ENCODE measurements around the gene B3GNT2. TPM values are rescaled to one million over a fixed set of nuclear protein-coding genes. Genes with fewer than 3 reads are reported as not detected.
"Not testable (repeated sequence)": the region's sequence is repeated elsewhere in the genome, so short reads cannot be mapped to it uniquely, and the experiment has no call there.

The B3GNT2 gene, protein sequence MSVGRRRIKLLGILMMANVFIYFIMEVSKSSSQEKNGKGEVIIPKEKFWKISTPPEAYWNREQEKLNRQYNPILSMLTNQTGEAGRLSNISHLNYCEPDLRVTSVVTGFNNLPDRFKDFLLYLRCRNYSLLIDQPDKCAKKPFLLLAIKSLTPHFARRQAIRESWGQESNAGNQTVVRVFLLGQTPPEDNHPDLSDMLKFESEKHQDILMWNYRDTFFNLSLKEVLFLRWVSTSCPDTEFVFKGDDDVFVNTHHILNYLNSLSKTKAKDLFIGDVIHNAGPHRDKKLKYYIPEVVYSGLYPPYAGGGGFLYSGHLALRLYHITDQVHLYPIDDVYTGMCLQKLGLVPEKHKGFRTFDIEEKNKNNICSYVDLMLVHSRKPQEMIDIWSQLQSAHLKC
- total RNA-seq: 31.9 TPM

DNA sequence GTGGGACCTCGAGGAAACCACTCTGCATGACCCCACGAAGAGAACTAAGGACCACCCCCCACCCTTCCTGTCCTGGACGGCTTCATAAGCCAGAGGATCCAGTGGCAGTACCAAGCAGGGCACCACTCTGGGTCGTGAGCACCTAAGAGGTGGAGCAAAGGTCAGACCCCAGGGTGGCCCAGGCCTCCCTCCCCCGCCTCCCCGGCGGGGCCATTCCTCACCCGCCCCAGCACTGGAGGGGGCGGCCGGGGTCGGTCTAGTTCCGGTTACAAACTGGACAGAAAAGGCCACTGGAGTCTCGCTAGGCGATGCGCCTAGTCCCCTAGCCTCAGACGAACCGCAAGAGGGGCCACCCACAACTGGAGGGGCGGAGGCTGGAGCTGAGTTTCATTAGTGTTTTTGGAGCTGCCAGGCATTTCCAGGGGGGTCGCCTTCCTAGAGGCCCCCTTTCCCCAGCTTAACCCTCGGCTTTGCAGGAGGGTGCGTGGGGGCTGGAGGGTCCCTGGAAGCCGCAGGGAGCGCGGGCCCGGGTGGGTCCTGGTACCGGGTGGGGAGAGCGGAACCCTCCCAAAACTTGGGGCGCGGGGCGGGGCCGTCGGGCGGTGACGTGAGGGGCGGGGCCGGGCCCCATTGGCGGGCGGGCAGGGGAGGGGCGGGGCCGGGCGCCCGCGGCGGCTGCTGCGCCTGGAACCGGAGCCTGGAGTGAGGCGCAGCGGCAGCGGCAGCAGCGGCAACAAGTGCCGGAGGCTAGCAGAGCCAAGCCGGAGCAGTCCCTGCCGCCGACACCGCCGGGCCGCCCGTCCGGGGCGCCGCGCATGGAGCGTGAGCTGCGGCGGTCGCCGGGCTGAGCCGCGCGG lies at the start of gene B3GNT2:
TSS of gene B3GNT2 (plus strand) at position 695 of the 857 bp plus-strand sequence. CDS start 26,106 bp downstream, outside the sequence.
- DNase-seq (ENCODE audit: low spot score): peak; percentile 83

DNA sequence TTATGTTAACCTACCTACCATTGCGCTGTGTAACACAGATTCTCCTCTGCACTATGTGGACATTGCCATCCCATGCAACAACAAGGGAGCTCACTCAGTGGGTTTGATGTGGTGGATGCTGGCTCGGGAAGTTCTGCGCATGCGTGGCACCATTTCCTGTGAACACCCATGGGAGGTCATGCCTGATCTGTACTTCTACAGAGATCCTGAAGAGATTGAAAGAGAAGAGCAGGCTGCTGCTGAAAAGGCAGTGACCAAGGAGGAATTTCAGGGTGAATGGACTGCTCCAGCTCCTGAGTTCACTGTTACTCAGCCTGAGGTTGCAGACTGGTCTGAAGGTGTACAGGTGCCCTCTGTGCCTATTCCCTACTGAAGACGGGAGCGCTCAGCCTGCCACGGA lies 49.1 kb upstream of the B3GNT2 start:
- not testable (repeated sequence) for DNase-seq (ENCODE audit: low spot score)

DNA sequence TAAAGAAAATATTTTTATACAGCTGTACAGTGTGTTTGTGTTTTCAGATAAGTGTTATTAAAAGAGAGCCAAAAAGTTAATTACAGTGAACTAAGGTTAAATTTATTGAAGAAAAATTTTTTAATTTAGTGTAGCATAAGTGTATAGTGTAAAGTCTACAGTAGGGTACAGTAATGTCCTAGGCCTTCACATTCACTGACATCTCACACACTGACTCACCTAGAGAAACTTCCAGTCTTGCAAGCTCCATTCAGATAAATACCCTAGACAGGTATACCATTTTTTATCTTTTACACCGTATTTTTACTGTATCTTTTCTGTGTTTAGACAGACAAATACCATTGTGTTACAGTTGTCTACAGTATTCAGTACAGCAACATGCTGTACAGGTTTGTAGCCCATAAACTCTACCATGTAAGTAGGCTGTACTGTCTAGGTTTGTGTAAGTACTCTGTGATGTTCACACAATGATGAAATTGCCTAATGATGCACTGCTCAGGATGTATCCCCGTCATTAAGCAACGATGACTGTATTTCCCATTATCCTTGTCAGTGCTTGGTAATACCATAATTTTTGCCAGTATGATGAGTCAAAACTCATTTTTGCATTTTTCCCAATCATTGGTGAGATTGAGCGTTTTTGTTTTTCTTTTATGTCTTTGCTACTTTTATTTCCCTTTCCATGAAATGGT lies 48.2 kb upstream of the B3GNT2 start:
- no peak for DNase-seq (ENCODE audit: low spot score)

DNA sequence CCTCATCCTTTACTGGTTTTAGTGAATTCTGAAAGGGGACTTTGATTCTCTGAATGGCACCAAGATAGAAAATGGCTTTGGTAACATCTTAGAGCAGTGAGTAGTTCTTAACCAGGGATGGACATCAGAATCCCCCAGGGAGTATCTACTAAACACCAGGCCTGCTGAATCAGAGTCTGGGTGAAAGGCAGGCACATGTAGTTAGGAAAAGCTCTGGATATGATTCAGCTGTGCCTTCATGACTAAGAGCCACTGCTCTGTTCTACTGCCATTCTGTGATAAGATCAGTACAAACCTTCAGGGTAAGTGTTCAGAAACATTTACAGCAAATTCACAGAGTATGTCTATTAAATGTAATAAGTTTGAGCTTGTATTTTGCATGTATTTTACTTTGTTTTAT lies 46.2 kb upstream of the B3GNT2 start:
- no peak for DNase-seq (ENCODE audit: low spot score)

DNA sequence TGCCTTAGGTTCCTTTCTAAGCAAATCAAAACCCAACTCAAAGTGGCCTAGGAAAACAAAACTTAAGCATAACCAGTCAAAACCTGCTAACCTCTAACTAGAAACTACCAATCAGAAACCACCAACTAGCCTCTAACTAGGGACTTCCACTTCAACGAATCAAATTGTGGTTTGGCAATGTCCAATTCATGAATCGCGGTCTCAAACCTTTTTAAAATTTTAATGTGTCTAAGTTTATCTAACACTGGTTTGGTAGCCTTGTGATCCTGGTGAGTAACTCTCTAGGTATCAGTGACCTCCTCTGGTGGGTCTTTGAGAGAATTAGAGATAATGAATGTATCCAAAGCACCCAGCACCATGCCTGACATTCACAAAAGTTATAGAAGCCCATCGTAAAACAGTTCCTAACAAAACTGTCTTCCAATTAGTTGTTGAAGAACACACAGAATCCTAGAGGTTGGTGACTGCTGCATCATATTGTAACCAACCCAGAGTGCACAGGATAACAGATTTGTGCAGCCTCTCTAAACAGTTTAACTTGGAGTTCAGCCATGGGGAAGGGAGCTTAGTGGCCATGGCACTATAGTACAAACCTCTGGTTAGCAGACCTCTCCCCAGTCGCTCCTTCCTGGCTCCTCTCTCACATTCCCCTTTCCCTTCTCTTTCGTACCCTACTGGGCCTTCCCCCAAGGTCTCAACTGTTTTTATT lies 45.2 kb upstream of the B3GNT2 start:
- no peak for DNase-seq (ENCODE audit: low spot score)

DNA sequence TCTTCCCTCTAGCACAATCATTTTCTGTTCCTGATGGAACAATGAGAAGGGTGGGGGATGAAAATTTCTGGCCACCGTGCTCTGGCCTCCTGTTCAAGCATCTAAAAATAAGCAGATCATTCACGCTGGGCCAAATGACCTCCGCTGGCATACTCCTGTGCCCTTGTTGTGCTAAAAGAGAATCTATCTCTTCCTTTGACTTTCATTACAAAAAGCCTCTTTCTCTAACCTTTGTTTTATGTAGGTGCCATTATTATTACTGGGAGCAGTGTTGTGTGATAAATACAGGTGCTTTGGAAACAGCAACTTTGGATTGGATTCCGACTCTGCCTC lies 44.6 kb upstream of the B3GNT2 start:
- no peak for DNase-seq (ENCODE audit: low spot score)

DNA sequence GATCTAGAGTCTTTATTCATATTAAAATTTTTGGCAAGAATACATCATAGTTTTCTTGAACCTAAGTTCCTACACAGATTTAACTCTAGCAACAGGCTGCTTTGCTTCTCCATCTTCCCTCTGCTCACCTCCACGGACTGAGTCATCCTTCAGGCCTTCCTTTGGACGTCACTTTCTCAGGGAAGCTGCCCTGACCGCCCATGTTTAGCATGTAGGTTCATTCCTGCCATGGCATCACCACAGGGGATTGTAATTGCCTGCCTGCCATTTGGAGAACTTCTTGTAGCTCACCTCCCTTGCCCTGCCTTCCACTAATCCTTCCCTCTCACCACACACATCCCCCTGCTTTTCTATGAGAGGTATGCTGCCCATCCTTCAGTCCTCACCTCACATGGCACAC lies 43.9 kb upstream of the B3GNT2 start:
- DNase-seq (ENCODE audit: low spot score): no peak

DNA sequence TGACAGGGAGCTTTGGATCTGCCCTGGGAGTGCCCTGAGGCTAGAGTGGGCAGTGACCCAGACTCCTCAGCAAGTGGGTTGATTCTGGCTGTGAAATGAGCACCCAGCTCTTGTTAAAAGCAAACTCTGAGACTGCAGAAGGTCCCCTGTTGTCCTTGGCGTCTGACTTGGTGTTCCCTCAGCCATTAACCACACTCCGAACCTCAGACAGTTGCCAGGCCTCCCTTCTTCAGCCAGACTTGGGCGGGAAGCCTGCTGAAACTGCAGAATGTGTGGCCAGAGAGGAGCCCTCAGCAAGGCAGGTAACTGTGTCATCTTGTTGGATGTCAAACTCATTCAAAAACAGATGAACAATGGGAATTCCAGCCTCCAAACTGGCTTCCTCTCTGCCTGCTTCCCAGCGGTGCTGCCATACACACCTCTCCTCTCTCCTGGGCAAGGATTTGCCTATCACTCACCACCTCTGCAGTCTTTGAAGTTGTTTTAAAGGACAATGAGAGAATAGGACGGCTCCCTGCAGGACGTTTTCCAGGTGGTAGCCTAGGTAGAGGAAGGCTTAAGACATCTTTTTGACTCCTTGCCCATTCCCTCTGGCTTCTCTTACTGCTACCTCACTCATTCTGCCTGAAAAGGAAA lies 38.9 kb upstream of the B3GNT2 start:
- DNase-seq (ENCODE audit: low spot score): no peak

DNA sequence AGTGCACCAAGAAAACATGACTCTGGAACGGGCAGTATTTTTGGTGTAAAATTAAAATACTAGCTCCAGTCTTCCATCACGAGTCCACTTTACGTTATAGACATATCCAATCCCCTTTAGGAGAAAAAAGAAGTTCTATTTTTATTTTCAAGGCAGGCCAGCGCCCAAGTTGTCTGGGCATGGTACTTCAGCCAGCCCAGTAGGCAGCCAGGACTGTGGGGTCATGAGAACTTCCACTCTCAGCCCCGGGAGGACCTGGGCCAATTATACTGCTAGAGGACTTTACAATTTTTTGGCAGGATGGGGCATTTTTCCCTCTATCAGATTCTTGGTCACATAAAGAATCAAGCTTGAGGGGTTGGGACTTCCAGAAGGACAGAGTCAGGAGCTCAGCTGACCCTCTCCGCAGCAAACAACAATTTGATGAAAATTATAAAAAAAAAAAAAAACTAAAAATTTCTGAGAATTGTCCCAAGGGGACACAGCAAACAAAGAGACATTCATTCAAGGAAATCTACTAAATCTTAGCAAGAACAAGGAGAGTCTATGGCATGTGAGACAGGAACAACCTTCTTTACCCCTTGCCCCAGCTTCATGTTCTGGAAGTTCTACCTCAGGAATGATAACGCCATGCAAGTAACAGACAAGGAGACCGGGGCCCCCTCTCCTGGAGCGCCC lies 37.3 kb upstream of the B3GNT2 start:
- DNase-seq (ENCODE audit: low spot score): no peak

DNA sequence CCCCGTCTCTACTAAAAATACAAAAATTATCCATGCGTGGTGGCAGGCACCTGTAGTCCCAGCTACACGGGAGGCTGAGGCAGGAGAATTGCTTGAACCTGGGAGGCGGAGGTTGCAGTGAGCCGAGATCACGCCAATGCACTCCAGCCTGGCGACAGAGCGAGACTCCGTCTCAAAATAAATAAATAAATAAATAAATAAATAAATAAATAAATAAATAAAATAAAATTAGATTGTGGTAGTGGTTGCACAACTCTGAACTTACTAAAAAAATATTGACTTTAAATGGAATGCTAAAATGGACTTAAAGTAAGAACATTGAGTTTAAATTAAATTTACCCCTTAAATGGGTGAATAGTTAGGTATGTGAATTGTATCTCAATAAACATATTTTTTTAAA lies 35.2 kb upstream of the B3GNT2 start:
- not testable (repeated sequence) for DNase-seq (ENCODE audit: low spot score)

DNA sequence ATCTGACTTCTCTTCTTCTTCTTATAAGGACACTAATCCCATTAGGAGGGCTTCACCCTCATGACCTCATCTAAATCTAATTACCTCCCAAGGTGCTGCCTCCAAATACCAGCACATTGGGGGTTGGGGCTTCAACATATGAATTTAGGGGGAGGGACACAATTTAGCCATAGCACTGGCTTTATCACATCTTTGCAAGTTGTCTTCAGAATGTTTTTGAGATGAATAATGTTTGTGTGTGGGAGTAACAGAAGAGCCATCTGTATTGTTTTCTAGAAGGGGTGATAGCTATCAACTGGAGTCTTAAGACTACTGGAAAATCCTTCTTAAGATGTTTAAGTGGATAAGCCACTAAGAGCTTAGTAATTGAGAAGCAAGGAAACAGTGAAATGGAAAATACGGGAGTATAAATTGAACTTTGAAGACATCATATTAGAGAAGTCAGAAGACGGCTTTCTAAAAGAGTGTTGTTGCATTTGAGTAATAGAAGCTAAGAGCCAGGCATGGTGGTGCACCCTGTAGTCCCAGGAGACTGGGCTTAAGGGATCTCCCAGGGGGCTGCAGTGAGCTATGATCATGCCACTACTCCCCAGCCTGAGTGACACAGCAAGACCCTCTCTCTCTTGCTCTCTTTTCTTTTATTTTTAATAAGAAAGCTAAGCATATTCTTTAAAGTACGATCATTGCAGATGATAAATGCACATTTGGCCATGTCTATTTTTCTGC lies 32.6 kb upstream of the B3GNT2 start:
- no peak for DNase-seq (ENCODE audit: low spot score)

DNA sequence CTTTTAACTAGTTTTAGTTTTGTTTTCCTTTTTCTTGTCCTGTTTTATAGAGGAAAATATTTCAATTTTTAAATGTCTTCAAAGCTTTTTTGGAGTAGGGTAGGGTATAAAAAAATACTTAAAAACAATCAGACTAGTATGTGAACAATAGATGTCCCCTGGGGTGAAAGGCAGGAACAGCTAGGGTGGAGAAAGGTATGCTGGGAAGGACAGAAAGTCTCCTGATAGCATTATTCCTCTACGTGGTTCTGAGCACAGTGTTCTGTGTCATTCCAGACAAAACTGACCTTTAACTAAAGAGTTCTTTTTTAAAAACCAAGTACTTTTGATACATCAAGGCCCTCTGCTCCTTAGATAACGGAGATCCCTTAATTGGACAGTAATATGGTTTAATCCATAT lies 32.1 kb upstream of the B3GNT2 start:
- no peak for DNase-seq (ENCODE audit: low spot score)

DNA sequence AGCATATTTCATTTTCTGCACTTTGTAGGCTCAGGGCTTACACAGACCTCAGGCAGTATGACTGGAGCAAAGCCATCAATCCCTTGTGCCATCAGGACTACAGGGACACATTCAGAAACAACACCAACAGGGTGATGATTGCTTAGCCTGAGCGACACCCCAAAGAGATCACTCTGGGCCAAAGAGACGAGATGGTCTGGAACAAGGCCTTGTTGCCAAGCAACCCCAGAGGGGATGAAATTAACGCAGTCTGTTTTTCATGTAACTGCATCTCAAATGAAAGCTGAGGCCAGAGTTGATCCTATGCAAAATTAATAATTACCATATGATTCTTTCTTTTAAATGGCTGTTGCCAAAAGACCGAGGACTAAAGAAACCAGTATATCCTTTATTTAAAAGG lies 20.2 kb upstream of the B3GNT2 start:
- no peak for DNase-seq (ENCODE audit: low spot score)

DNA sequence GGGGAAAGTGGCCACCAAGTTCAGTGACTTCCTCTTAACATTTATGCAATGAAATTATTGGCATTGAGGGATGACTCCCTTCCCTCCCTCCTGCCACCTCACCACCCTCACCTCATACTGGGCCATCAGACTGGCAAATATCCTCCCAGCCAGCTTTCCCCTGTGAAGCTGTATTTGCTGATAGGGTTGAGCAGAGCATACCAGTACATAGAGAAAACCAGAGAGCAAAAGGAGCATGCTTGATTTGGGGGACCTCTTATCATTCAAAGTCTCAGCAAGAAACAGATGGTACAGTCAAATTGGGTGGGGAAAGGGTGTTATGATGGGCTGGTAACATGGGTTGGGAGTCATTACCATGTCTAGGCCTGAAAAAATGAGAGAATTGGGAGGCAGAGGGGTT lies 19.1 kb upstream of the B3GNT2 start:
- DNase-seq (ENCODE audit: low spot score): no peak

DNA sequence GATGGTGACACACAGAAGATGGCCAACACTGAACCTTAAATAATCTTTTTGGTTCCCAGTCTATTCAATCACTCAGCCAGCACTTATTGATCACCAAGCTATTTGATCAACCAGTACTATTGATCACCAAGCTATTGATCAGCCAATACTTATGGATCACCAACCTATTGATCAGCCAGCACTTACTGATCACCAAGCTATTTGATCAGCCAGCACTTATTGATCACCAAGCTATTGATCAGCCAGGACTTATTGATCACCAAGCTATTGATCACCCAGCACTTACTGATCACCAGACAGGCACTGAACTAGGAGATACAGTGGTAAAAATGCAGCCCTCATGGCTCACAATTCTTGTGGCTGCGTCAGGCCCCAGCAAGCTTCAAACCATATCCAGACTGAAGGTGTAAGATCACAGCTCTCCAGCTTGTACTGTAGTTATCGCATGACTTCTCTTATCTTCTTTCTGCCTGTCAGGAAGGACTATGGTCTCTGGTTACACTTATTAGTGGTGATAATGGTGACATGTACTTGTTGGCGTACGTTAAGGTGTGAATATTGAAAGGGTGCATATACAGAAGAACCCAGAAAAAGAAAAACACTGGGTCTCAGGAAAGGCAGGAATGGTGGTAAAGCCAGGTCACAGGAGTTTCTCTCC lies 18.4 kb upstream of the B3GNT2 start:
- no peak for DNase-seq (ENCODE audit: low spot score)

DNA sequence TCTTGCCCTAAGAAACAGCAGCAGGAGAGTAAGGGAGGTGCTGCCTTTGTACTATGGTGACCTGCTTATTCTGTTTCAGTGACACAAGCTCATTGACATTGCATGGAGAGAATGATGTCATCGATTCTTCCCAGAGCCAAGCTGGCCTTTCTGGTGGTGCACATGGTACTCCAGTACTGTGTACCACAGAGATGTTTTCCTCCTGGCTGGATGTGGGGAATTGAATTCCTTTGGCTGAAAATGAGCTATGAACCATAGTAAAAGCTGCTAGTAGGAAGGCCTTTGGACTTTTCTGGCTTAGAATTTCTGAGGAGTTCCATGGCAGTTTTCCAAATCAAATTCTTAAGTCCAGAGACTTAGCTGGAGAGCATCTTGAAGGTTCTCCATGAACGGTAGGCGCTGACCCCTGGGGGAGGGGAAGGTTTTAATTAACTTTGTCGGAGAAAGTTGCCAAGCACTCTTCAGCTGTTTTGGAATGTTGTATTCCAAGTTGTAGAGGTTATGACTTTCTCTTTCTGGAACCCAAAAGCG lies 17.1 kb upstream of the B3GNT2 start:
- peak; percentile 54 for DNase-seq (ENCODE audit: low spot score)

DNA sequence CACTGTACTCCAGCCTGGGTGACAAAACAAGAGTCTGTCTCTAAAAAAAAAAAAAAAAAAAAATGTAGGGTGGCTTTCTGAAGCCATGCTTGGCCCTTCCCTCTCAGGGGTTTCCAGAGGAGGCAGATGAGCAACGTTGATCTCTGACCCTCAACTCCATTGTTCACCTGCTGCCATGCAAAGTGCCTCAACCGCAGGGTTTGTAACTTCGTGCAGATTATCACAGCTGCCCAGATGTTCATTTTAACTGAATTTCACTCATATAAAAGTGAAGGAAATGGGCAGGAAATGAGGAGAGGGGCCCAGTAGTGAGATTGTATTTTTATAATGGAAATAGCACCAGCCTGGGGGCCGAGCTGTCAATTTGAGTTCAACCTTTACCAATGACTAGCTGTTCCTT lies 14.9 kb upstream of the B3GNT2 start:
- DNase-seq (ENCODE audit: low spot score): no peak

DNA sequence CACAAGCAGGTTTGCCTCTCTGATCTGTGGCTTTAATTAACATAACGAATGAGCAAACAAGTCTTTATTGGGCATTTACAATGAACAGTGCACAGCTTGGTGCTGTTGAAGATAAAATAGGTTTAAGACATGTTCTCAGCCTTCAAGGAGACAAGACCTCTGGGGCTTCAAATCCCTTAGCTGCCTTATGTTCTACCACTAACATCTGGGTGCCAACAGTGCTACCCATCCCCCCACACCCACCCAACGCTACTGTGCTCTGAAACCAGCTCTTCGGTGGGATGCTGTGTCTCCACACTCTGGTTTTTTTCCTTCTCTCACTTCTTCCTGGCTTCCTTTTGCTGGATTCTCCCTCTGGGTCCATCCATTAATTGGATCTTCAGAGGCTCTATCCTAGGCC lies 14.1 kb upstream of the B3GNT2 start:
- no peak for DNase-seq (ENCODE audit: low spot score)

DNA sequence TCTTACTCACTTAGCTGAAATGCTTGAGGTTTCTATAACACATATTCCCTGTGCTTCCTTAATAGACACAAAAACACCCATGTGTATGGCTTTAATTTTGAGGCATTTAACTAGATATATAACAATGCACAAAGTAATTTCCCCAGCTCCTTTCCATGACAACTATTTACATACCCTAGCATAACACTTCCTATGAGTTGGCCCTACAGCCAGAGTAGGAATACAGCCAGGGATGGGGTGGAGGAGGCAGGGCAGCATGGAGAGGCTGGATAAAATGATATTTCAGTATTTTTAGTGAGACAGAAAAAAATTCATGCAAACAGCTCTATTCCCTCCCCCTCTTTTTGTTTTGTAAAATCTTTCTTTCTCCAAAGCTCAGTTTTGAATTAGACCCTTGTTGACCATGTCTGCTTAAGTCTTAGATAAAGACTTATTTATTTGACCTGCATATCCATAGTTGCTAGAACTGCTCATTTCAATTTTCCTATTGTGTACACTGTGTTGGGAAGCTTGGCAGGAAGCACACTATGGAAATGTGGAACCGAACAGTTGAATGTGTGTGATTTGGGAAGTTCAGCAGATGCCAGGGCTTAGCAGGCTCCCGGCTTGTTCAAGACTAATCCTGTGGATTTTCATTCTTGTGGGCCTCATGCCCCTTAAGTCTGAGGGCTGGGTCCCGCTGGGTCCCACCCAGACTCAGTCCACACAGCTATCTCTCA lies 11.2 kb upstream of the B3GNT2 start:
- no peak for DNase-seq (ENCODE audit: low spot score)
